Uterus (tissue), 2 donors: ENCODE measurements around the gene TFF2.

Experiments
- POLR2A ChIP-seq, 2 donors: fragments of 450-650 bp; IDR thresholded peaks; one replicate each; pipeline ENCODE4 v1.6.1; 2016; ENCODE audit warnings: antibody characterized with exemption in 2 of 2, mild to moderate bottlenecking in 1 of 2, moderate library complexity in 1 of 2
- TF ChIP-seq, protein P1 (sequence below), 4 experiments: fragments of 200-600 bp in 2 of 4; fragments of 450-650 bp in 2 of 4; sonication (generic) in 2 of 4; IDR thresholded peaks; one replicate each; pipeline ENCODE4 v1.5.1; 2016 to 2019; ENCODE audit warnings: antibody characterized with exemption in 4 of 4, mild to moderate bottlenecking in 2 of 4, moderate library complexity in 1 of 4

DNA sequence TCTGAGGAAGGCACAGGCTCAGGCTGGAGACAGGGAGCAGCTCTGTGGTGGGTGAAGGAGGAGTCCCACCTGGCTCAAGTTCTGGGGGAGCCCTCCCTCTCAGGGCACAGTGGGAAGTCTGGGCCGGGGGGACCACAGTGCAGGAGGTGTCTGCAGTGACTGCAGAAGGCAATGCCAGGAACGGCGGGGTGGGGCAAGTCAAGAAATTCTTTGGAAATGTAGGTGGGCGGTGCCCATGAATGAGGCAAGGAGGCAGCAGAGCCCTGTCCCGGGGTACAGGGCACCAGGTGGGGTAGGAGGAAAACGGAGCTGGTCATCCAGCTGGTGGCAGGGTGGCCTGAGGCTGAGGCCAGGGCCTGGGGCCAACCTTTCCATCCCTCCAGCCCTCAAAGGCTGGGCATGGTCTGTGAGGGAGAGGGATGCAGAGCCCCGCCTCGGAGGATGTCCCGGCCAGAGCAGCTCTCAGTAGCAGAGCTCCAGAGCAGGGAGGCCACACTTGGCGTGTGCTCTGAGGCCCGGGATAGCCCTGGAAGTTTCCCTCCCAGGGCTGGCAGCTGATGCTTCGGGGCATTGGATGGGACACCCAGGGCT, 40.3 kb downstream of the TFF2 start:
- TF ChIP-seq POLR2A (IDR thresholded peaks at IDR 0.05) = no peak
- TF ChIP-seq, protein P1, sequence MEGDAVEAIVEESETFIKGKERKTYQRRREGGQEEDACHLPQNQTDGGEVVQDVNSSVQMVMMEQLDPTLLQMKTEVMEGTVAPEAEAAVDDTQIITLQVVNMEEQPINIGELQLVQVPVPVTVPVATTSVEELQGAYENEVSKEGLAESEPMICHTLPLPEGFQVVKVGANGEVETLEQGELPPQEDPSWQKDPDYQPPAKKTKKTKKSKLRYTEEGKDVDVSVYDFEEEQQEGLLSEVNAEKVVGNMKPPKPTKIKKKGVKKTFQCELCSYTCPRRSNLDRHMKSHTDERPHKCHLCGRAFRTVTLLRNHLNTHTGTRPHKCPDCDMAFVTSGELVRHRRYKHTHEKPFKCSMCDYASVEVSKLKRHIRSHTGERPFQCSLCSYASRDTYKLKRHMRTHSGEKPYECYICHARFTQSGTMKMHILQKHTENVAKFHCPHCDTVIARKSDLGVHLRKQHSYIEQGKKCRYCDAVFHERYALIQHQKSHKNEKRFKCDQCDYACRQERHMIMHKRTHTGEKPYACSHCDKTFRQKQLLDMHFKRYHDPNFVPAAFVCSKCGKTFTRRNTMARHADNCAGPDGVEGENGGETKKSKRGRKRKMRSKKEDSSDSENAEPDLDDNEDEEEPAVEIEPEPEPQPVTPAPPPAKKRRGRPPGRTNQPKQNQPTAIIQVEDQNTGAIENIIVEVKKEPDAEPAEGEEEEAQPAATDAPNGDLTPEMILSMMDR (IDR thresholded peaks at IDR 0.05) = no peak
